ENCODE measurements around the gene PRCC. TPM values are rescaled to one million over a fixed set of nuclear protein-coding genes. Genes with fewer than 3 reads are reported as not detected.

PRCC gene
- total and polyA plus RNA-seq, 9 donors = 24.7 to 72.5 (median 50.9) TPM

- H3K36me3 ChIP-seq = no peaks in the 10 kb centered on the region
- H3K4me1 ChIP-seq (ENCODE audit: insufficient read depth) = peaks cover 5% of the 10 kb centered on the region
- no peak overlapping the region for H3K27ac ChIP-seq
- no peak for TF ChIP-seq POLR2A (IDR thresholded peaks at IDR 0.05)
- TF ChIP-seq EP300 (IDR thresholded peaks at IDR 0.05) = no peak
- TF ChIP-seq CTCF (IDR thresholded peaks at IDR 0.05) = no peak
- H3K9me3 ChIP-seq = no peaks in the 10 kb centered on the region
- WGBS, 3 donors = 21 to 44% (median 35%) methylated on average over 10 of the region's 10 CpGs
- H3K4me3 ChIP-seq = peak overlapping the region; percentile 37
- DNase-seq = no peak
- intact Hi-C loops (cut with DNase I) = no loop called here
- no peaks in the 10 kb centered on the region for H3K27me3 ChIP-seq
Observed at GRCh38 chr1:156813298-156813697, 46.0 kb downstream of the PRCC start.

- Histone ChIP-seq H3K36me3 (no peaks in the 10 kb centered on the region), H3K4me3 (peak overlapping the region; percentile 37), H3K27ac (peak overlapping the region in 1 of 2 donors; percentile 15), H3K9me3 (no peaks in the 10 kb centered on the region), H3K27me3 (no peaks in the 10 kb centered on the region), H3K4me1 (ENCODE audit: insufficient read depth) (peaks cover 5% of the 10 kb centered on the region)
- peak; percentile 54 to 77 (median 64) for DNase-seq
- TF ChIP-seq POLR2A (IDR thresholded peaks at IDR 0.05) (no peak), CTCF (IDR thresholded peaks at IDR 0.05) (peak; percentile 38 to 57 (median 52))
- WGBS, 3 donors = 7 to 19% (median 12%) methylated on average over 19 to 60 of the region's 60 CpGs
- intact Hi-C loops (cut with DNase I) = no loop called here
Observed at GRCh38 chr1:156813750-156814570, 46.6 kb downstream of the PRCC start.

- Histone ChIP-seq H3K27ac (peak overlapping the region in 1 of 2 donors; percentile 15), H3K9me3 (no peaks in the 10 kb centered on the region), H3K27me3 (no peaks in the 10 kb centered on the region), H3K4me1 (ENCODE audit: insufficient read depth) (peaks cover 5% of the 10 kb centered on the region), H3K4me3 (no peak overlapping the region), H3K36me3 (no peaks in the 10 kb centered on the region)
- no peak for DNase-seq
- TF ChIP-seq POLR2A (IDR thresholded peaks at IDR 0.05) = no peak
- TF ChIP-seq CTCF (IDR thresholded peaks at IDR 0.05) = no peak
- TF ChIP-seq EP300 (IDR thresholded peaks at IDR 0.05) = no peak
- whole genome bisulfite sequencing, 3 donors = 79 to 87% (median 82%) methylated on average over 7 of the region's 7 CpGs
- intact Hi-C loops (cut with DNase I) = no loop called here
Observed at GRCh38 chr1:156814571-156815260, 47.4 kb downstream of the PRCC start.

- peak overlapping the region in 1 of 2 donors; percentile 30 for H3K27ac ChIP-seq
- DNase-seq = peak in 1 of 5 donors; percentile 67
- WGBS, 3 donors = 55 to 65% (median 61%) methylated on average over 5 of the region's 5 CpGs
- no peak overlapping the region for H3K4me3 ChIP-seq
- peaks cover 5% of the 10 kb centered on the region for H3K4me1 ChIP-seq (ENCODE audit: insufficient read depth)
- intact Hi-C loops (cut with DNase I) = no loop called here
- TF ChIP-seq CTCF (IDR thresholded peaks at IDR 0.05) (no peak), POLR2A (IDR thresholded peaks at IDR 0.05) (no peak), EP300 (IDR thresholded peaks at IDR 0.05) (peak; percentile 45)
- no peaks in the 10 kb centered on the region for H3K36me3 ChIP-seq
- no peaks in the 10 kb centered on the region for H3K27me3 ChIP-seq
- no peaks in the 10 kb centered on the region for H3K9me3 ChIP-seq
Observed at GRCh38 chr1:156815307-156815826, 48.0 kb downstream of the PRCC start.
